D341Med (cell line): ENCODE results near the gene ZNF202.
A peak's percentile ranks its signal among the peaks of the same experiment; 100 is the strongest.
"Not testable (repeated sequence)": the region's sequence is repeated elsewhere in the genome, so short reads cannot be mapped to it uniquely, and the experiment has no call there.

Source experiments
- DNase-seq: peaks from one replicate; pipeline ENCODE4 v3.0.0; 2012; ENCODE audit warnings: low spot score

ZNF202 gene

GRCh38 chr11:123742031-123742723, 717 bp upstream of the ZNF202 start:
- DNase-seq, result no peak

- no peak for DNase-seq
Observed at GRCh38 chr11:123740787-123741158, 687 bp downstream of the ZNF202 start.

GRCh38 chr11:123738374-123738773, 3.1 kb downstream of the ZNF202 start:
- no peak for DNase-seq

GRCh38 chr11:123736769-123737168, 4.7 kb downstream of the ZNF202 start:
- no peak for DNase-seq

- no peak for DNase-seq
Observed at GRCh38 chr11:123729602-123730001, 11.9 kb downstream of the ZNF202 start.

GRCh38 chr11:123725995-123726655, 15.3 kb downstream of the ZNF202 start:
- DNase-seq, result no peak

- DNase-seq, result no peak
Observed at GRCh38 chr11:123719452-123719851, 22.0 kb downstream of the ZNF202 start.

- DNase-seq, result no peak
Observed at GRCh38 chr11:123718469-123718868, 23.0 kb downstream of the ZNF202 start.

- no peak for DNase-seq
Observed at GRCh38 chr11:123718063-123718462, 23.4 kb downstream of the ZNF202 start.

GRCh38 chr11:123712627-123713026, 28.8 kb downstream of the ZNF202 start:
- DNase-seq, result not testable (repeated sequence)

- DNase-seq, result peak; percentile 66
Observed at GRCh38 chr11:123707606-123708205, 33.8 kb downstream of the ZNF202 start.

- DNase-seq, result no peak
Observed at GRCh38 chr11:123707206-123707605, 34.3 kb downstream of the ZNF202 start.

- DNase-seq, result peak; percentile 56
Observed at GRCh38 chr11:123704341-123704740, 37.1 kb downstream of the ZNF202 start.

GRCh38 chr11:123702696-123703095, 38.8 kb downstream of the ZNF202 start:
- no peak for DNase-seq

- DNase-seq, result no peak
Observed at GRCh38 chr11:123702139-123702538, 39.3 kb downstream of the ZNF202 start.

GRCh38 chr11:123700772-123701171, 40.7 kb downstream of the ZNF202 start:
- DNase-seq, result no peak

- no peak for DNase-seq
Observed at GRCh38 chr11:123698546-123699127, 42.8 kb downstream of the ZNF202 start.

GRCh38 chr11:123696183-123696582, 45.3 kb downstream of the ZNF202 start:
- DNase-seq, result no peak

- no peak for DNase-seq
Observed at GRCh38 chr11:123695231-123695630, 46.2 kb downstream of the ZNF202 start.

- no peak for DNase-seq
Observed at GRCh38 chr11:123694551-123694950, 46.9 kb downstream of the ZNF202 start.

- no peak for DNase-seq
Observed at GRCh38 chr11:123692961-123693360, 48.5 kb downstream of the ZNF202 start.

- DNase-seq, result no peak
Observed at GRCh38 chr11:123690485-123690884, 51.0 kb downstream of the ZNF202 start.

- no peak for DNase-seq
Observed at GRCh38 chr11:123684601-123685000, 56.9 kb downstream of the ZNF202 start.
